Measurements from ENCODE around the gene DENND2C.

GRCh38 chr1:114549137-114549536 is 120.7 kb downstream of the DENND2C start:
- TF ChIP-seq CTCF (conservative IDR thresholded peaks at IDR 0.05; ENCODE audit: low read length) (no peak), EZH2phosphoT487 (IDR thresholded peaks at IDR 0.05; ENCODE audit: borderline replicate concordance, low read depth, low read length) (no peak)

Data from OCI-LY7 (cell line).